Natural killer cell (primary cell): ENCODE measurements around the gene CYB561. TPM values are rescaled to one million over a fixed set of nuclear protein-coding genes. Genes with fewer than 3 reads are reported as not detected.

ENCODE experiments used
- ATAC-seq, 3 donors: fragments of 150-1000 bp in 2 of 3; fragments of 200-7000 bp in 1 of 3; cut with Tn5 transposase; 1 replicate in 1 of 3; 2 replicates in 2 of 3; pipeline ENCODE4 v1.10.0; 2021; ENCODE audit warnings: mild to moderate bottlenecking in 2 of 3, moderate library complexity in 2 of 3
- DNase-seq, 2 donors: peaks; one replicate each; pipeline versions ENCODE4 v3.0.0 to v3.0.0-alpha.2; 2013 to 2021; ENCODE audit warnings: mixed read lengths in 1 of 2
- H3K27ac ChIP-seq: one replicate; pipeline ENCODE4 v1.5.1; 2013; ENCODE audit warnings: mild to moderate bottlenecking, low read length
- H3K27me3 ChIP-seq: one replicate; pipeline ENCODE4 v1.6.1; 2013; ENCODE audit warnings: low read length; ENCODE audit not compliant: control insufficient read depth, insufficient read depth
- H3K36me3 ChIP-seq: one replicate; pipeline ENCODE4 v1.6.1; 2013; ENCODE audit warnings: low read length; ENCODE audit not compliant: control insufficient read depth, insufficient read depth
- H3K4me1 ChIP-seq: one replicate; pipeline ENCODE4 v1.6.1; 2013; ENCODE audit warnings: low read length; ENCODE audit not compliant: control insufficient read depth, insufficient read depth
- H3K4me3 ChIP-seq: one replicate; pipeline ENCODE4 v1.5.1; 2013; ENCODE audit warnings: low read length
- H3K9me3 ChIP-seq: one replicate; pipeline ENCODE4 v1.6.1; 2013; ENCODE audit warnings: low read length; ENCODE audit not compliant: control insufficient read depth, insufficient read depth
- H3K27ac Mint-ChIP-seq, 2 donors: one replicate each; pipeline ENCODE4 v1.8.0; 2022; ENCODE audit warnings: mild to moderate bottlenecking in 2 of 2, mixed read lengths in 2 of 2, moderate library complexity in 1 of 2
- H3K27me3 Mint-ChIP-seq, 2 donors: one replicate each; pipeline ENCODE4 v1.8.0; 2022; ENCODE audit warnings: low read depth in 2 of 2, mixed read lengths in 2 of 2
- H3K36me3 Mint-ChIP-seq: one replicate; pipeline ENCODE4 v1.8.0; 2022; ENCODE audit warnings: mixed read lengths
- H3K4me1 Mint-ChIP-seq, 2 donors: one replicate each; pipeline ENCODE4 v1.8.0; 2022; ENCODE audit warnings: mixed read lengths in 2 of 2
- H3K4me3 Mint-ChIP-seq: one replicate; pipeline ENCODE4 v1.8.0; 2022; ENCODE audit warnings: mild to moderate bottlenecking, moderate library complexity, mixed read lengths
- H3K9me3 Mint-ChIP-seq, 2 donors: one replicate each; pipeline ENCODE4 v1.8.0; 2022; ENCODE audit warnings: mixed read lengths in 2 of 2
- WGBS: methylation state at CpG from one replicate; pipeline ENCODE4 v1.1.7; 2013; ENCODE audit warnings: missing lambda C conversion rate; ENCODE audit not compliant: insufficient coverage; 5-methylcytosine and 5-hydroxymethylcytosine counted together
- intact Hi-C: fragments of 100-400 bp; cut with micrococcal nuclease; formaldehyde crosslinking; loops from one replicate; pipeline ENCODE4 v1.14.2; 2022
- total RNA-seq, 4 donors: library from RNA; stranded (reverse); fragments of 120-200 nt in 1 of 4; gene quantifications; one replicate each; pipeline versions ENCODE4 v1.2.3 to v1.2.4, GENCODE V29; 2013 to 2022
- TF ChIP-seq, protein P1 (sequence below): fragments of 200-600 bp; IDR thresholded peaks from one replicate; pipeline ENCODE4 v1.8.0; 2022; ENCODE audit warnings: antibody characterized with exemption

CYB561 gene
- total RNA-seq, 3 donors from 2014 or later (not counting 1 experiment from before 2014, with no cell fraction given): 16.3 to 19.3 (median 19.2) TPM

DNA sequence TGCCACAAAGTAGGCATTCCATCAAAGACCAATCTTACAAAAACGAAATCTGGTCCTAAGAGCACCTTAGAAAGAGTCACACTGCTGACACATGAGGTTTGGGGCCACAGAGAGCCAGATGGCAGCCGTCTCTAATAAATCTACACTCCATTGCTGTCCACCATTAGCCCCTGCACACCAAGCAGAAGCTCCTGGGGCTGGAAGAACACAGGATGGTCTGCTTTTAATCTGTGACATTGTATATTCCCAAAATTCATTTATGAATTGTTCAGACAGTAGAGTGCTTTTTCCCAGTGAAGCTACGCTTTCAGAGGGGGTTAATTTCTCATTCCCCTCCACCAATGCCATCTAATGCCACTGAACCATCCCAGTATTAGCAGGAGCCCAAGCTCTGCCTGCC lies 1.6 kb downstream of the CYB561 start:
- WGBS: 88% methylated on average over 2 of the region's 3 CpGs
- Histone ChIP-seq H3K4me3 (no peak overlapping the region), H3K27me3 (no peaks in the 10 kb centered on the region), H3K9me3 (no peaks in the 10 kb centered on the region), H3K4me1 (peaks cover 45% of the 10 kb centered on the region), H3K36me3 (no peaks in the 10 kb centered on the region), H3K27ac (no peak overlapping the region)
- ATAC-seq (no peak), DNase-seq (no peak)
- peak overlapping the region; percentile 89 for H3K4me3 Mint-ChIP-seq
- H3K27ac Mint-ChIP-seq: peak overlapping the region; percentile 67 to 93
- H3K4me1 Mint-ChIP-seq: peaks cover 18 to 36% of the 10 kb centered on the region in 2 donors
- H3K27me3 Mint-ChIP-seq: peaks cover 0 to 3% of the 10 kb centered on the region in 2 donors
- no peaks in the 10 kb centered on the region for H3K36me3 Mint-ChIP-seq
- H3K9me3 Mint-ChIP-seq: no peaks in the 10 kb centered on the region
- TF ChIP-seq, protein P1, sequence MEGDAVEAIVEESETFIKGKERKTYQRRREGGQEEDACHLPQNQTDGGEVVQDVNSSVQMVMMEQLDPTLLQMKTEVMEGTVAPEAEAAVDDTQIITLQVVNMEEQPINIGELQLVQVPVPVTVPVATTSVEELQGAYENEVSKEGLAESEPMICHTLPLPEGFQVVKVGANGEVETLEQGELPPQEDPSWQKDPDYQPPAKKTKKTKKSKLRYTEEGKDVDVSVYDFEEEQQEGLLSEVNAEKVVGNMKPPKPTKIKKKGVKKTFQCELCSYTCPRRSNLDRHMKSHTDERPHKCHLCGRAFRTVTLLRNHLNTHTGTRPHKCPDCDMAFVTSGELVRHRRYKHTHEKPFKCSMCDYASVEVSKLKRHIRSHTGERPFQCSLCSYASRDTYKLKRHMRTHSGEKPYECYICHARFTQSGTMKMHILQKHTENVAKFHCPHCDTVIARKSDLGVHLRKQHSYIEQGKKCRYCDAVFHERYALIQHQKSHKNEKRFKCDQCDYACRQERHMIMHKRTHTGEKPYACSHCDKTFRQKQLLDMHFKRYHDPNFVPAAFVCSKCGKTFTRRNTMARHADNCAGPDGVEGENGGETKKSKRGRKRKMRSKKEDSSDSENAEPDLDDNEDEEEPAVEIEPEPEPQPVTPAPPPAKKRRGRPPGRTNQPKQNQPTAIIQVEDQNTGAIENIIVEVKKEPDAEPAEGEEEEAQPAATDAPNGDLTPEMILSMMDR: no peak
- intact Hi-C loops: no loop called here

DNA sequence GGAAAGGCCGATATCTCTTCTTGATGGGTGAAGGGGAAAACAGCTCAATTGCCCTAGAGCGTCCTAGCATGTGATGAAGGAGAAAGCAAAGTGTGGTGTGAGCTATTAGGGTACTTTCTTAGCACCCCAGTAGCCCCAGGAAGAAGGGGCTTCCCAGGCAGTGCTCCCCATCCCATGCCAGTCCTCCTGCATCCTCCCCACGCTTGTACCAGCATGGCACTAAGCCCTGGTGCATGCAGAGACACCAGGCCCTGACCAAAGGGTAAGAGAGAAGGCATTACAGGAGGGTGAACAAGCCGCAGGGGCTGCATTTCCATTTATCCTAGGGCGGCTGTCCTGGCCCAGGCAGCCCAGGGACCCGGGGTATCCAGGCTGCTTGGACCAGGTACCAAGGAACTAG lies 3.1 kb downstream of the CYB561 start:
- DNase-seq: no peak
- H3K9me3 ChIP-seq: no peaks in the 10 kb centered on the region
- peaks cover 0 to 3% of the 10 kb centered on the region in 2 donors for H3K27me3 Mint-ChIP-seq
- TF ChIP-seq, protein P1: no peak
- peaks cover 19 to 47% of the 10 kb centered on the region in 2 donors for H3K4me1 Mint-ChIP-seq
- ATAC-seq: no peak
- H3K27ac ChIP-seq: no peak overlapping the region
- no peak overlapping the region for H3K4me3 Mint-ChIP-seq
- H3K27ac Mint-ChIP-seq: peak overlapping the region; percentile 6 to 70
- 93% methylated on average over 6 of the region's 6 CpGs for WGBS
- no peaks in the 10 kb centered on the region for H3K27me3 ChIP-seq
- intact Hi-C loops: no loop called here
- no peaks in the 10 kb centered on the region for H3K36me3 ChIP-seq
- no peak overlapping the region for H3K4me3 ChIP-seq
- peaks cover 58% of the 10 kb centered on the region for H3K4me1 ChIP-seq
- no peaks in the 10 kb centered on the region for H3K9me3 Mint-ChIP-seq
- H3K36me3 Mint-ChIP-seq: no peaks in the 10 kb centered on the region

DNA sequence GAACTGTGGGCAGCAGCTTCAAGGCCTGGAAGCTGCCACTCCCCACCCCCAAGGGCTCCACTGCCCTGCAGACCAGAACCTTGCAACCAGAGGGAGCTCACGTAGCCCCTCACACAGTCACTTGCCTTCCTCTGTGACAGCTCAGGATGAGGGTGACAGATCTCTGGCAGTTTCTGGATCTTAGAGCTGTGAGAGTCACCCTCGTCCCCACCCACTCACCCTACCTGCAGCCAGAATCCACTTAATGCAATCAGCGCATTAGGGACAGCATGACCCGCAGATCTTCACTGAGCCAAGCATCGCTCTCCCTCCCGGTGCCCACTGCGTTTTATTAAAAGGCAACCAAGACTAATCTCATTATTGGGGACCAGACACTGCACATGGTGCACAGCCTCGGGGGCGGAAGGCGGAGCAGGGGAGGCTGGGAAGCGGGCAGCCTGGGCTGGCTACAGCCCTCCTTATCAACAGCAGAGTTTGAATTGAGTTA lies 3.5 kb downstream of the CYB561 start:
- DNase-seq: peak in 1 of 2 donors; percentile 43
- Mint-ChIP-seq H3K9me3 (no peaks in the 10 kb centered on the region), H3K27ac (peak overlapping the region; percentile 6 to 70), H3K4me3 (no peak overlapping the region), H3K36me3 (no peaks in the 10 kb centered on the region), H3K27me3 (peaks cover 0 to 3% of the 10 kb centered on the region in 2 donors), H3K4me1 (peaks cover 19 to 47% of the 10 kb centered on the region in 2 donors)
- WGBS: 86% methylated on average over 11 of the region's 11 CpGs
- TF ChIP-seq, protein P1: no peak
- intact Hi-C loops: no loop called here
- no peaks in the 10 kb centered on the region for H3K9me3 ChIP-seq
- no peak overlapping the region for H3K27ac ChIP-seq
- H3K27me3 ChIP-seq: no peaks in the 10 kb centered on the region
- no peaks in the 10 kb centered on the region for H3K36me3 ChIP-seq
- ATAC-seq: no peak
- no peak overlapping the region for H3K4me3 ChIP-seq
- peaks cover 58% of the 10 kb centered on the region for H3K4me1 ChIP-seq

DNA sequence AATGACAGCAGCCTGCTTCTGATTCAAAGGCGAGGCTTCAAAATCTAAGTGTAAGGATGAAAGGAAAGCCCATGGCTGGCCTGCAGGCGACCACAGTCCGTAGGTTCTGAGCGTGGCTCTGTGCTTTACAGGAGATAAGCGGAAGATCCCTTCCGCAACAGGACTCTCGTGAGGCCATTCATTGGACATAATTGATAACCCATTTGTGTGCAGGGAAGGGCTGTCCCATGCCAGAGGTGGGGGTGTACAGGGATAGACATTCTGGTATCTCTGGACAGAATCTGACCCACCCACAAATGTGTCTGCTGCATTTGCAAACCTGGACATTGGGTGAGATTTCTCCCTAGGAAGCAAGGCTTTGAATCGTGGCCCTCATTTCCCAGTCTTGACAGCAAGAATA lies 4.0 kb downstream of the CYB561 start:
- no peak overlapping the region for H3K27ac ChIP-seq
- peaks cover 19 to 47% of the 10 kb centered on the region in 2 donors for H3K4me1 Mint-ChIP-seq
- H3K9me3 ChIP-seq: no peaks in the 10 kb centered on the region
- H3K4me3 Mint-ChIP-seq: no peak overlapping the region
- H3K27me3 ChIP-seq: no peaks in the 10 kb centered on the region
- H3K4me1 ChIP-seq: peaks cover 57% of the 10 kb centered on the region
- H3K36me3 Mint-ChIP-seq: no peaks in the 10 kb centered on the region
- H3K36me3 ChIP-seq: no peaks in the 10 kb centered on the region
- ATAC-seq (no peak), DNase-seq (no peak)
- peak overlapping the region; percentile 70 to 88 for H3K27ac Mint-ChIP-seq
- H3K9me3 Mint-ChIP-seq: no peaks in the 10 kb centered on the region
- 91% methylated on average over 8 of the region's 8 CpGs for WGBS
- TF ChIP-seq, protein P1: no peak
- peaks cover 0 to 3% of the 10 kb centered on the region in 2 donors for H3K27me3 Mint-ChIP-seq
- H3K4me3 ChIP-seq: no peak overlapping the region
- intact Hi-C loops: no loop called here
